HepG2 (cell line): ENCODE measurements around the gene PSMD1. TPM values are rescaled to one million over a fixed set of nuclear protein-coding genes. Genes with fewer than 3 reads are reported as not detected.

Source experiments
- AGO1 ChIP-seq: fragments of 200-400 bp; formaldehyde crosslinking; IDR thresholded peaks from 2 replicates; pipeline ENCODE4 v1.6.1; 2017; ENCODE audit warnings: mild to moderate bottlenecking, low read depth, low read length, moderate library complexity; ENCODE audit not compliant: poor library complexity, severe bottlenecking
- ATF3 ChIP-seq: sonication (generic); formaldehyde crosslinking; IDR thresholded peaks from 2 replicates; pipeline ENCODE4 v1.4.0; 2020; ENCODE audit warnings: missing genetic modification reagents
- ATF7 ChIP-seq, 2 experiments: fragments of 450-650 bp in 1 of 2; sonication (generic) in 1 of 2; formaldehyde crosslinking in 1 of 2; IDR thresholded peaks; 2 replicates each; pipeline versions ENCODE4 v1.4.0 to v1.6.1; 2016 to 2020; ENCODE audit warnings: antibody characterized with exemption in 1 of 2, mild to moderate bottlenecking in 1 of 2, missing genetic modification reagents in 1 of 2
- ATF7-NPFF ChIP-seq: sonication (generic); formaldehyde crosslinking; IDR thresholded peaks from 2 replicates; pipeline ENCODE4 v1.8.1; 2023; ENCODE audit warnings: mild to moderate bottlenecking, low read depth, missing genetic modification reagents, moderate library complexity
- DDIT3 ChIP-seq: sonication (generic); formaldehyde crosslinking; IDR thresholded peaks from 2 replicates; pipeline ENCODE4 v1.4.0; 2020; ENCODE audit warnings: mild to moderate bottlenecking, missing genetic modification reagents
- GABPB1 ChIP-seq: IDR thresholded peaks from 2 replicates; pipeline ENCODE4 v1.6.1; 2016; ENCODE audit warnings: mild to moderate bottlenecking, missing genetic modification reagents, moderate library complexity, missing compliant biosample characterization
- GMEB2 ChIP-seq: IDR thresholded peaks from 2 replicates; pipeline ENCODE4 v1.6.1; 2016; ENCODE audit warnings: missing biosample characterization, missing genetic modification reagents, low read depth
- GZF1 ChIP-seq: sonication (generic); formaldehyde crosslinking; IDR thresholded peaks from 2 replicates; pipeline ENCODE4 v1.5.1; 2020; ENCODE audit warnings: mild to moderate bottlenecking, missing genetic modification reagents
- HMG20B ChIP-seq: conservative IDR thresholded peaks from 2 replicates; pipeline ENCODE4 v1.6.1; 2016; ENCODE audit warnings: missing genetic modification reagents, missing compliant biosample characterization
- HMGA1 ChIP-seq: sonication (generic); formaldehyde crosslinking; conservative IDR thresholded peaks from 2 replicates; pipeline ENCODE4 v1.4.0; 2020; ENCODE audit warnings: missing genetic modification reagents
- IKZF4 ChIP-seq: sonication (generic); formaldehyde crosslinking; IDR thresholded peaks from 2 replicates; pipeline ENCODE4 v1.5.1; 2020; ENCODE audit warnings: borderline replicate concordance, mild to moderate bottlenecking, low read depth, missing genetic modification reagents; ENCODE audit errors: not compliant biosample characterization
- MEIS1 ChIP-seq: sonication (generic); formaldehyde crosslinking; IDR thresholded peaks from 2 replicates; pipeline ENCODE4 v1.9.0; 2021; ENCODE audit warnings: mild to moderate bottlenecking, missing genetic modification reagents, moderate library complexity, borderline replicate concordance
- NR0B2 ChIP-seq: sonication (generic); formaldehyde crosslinking; IDR thresholded peaks from 2 replicates; pipeline ENCODE4 v1.4.0; 2020; ENCODE audit warnings: mild to moderate bottlenecking, missing genetic modification reagents
- PAF1 ChIP-seq: IDR thresholded peaks from 2 replicates; pipeline ENCODE4 v1.6.1; 2016; ENCODE audit warnings: missing genetic modification reagents, missing compliant biosample characterization
- PAWR ChIP-seq: sonication (generic); formaldehyde crosslinking; IDR thresholded peaks from 2 replicates; pipeline ENCODE4 v1.4.0; 2020; ENCODE audit warnings: missing genetic modification reagents, mild to moderate bottlenecking, borderline replicate concordance
- TMF1 ChIP-seq: sonication (generic); formaldehyde crosslinking; IDR thresholded peaks from 2 replicates; pipeline ENCODE4 v1.8.1; 2022; ENCODE audit warnings: low read depth, missing genetic modification reagents
- ZFP36L2 ChIP-seq: sonication (generic); formaldehyde crosslinking; IDR thresholded peaks from 2 replicates; pipeline ENCODE4 v1.4.0; 2020; ENCODE audit warnings: missing genetic modification reagents
- ZFP82 ChIP-seq: sonication (generic); formaldehyde crosslinking; IDR thresholded peaks from 2 replicates; pipeline ENCODE4 v1.5.1; 2020; ENCODE audit warnings: mild to moderate bottlenecking, missing genetic modification reagents, borderline replicate concordance
- ZNF234 ChIP-seq: sonication (generic); formaldehyde crosslinking; conservative IDR thresholded peaks from 2 replicates; pipeline ENCODE4 v1.5.1; 2020; ENCODE audit warnings: mild to moderate bottlenecking, missing genetic modification reagents
- ZNF3 ChIP-seq: IDR thresholded peaks from 2 replicates; pipeline ENCODE4 v1.7.0; 2017; ENCODE audit warnings: inconsistent platforms
- ZNF501 ChIP-seq: sonication (generic); formaldehyde crosslinking; IDR thresholded peaks from 2 replicates; pipeline ENCODE4 v1.5.1; 2020; ENCODE audit warnings: mild to moderate bottlenecking, moderate library complexity, missing genetic modification reagents
- ZNF510 ChIP-seq: sonication (generic); formaldehyde crosslinking; IDR thresholded peaks from 2 replicates; pipeline ENCODE4 v1.4.0; 2020; ENCODE audit warnings: low read depth, mild to moderate bottlenecking, missing genetic modification reagents
- ZNF607 ChIP-seq: sonication (generic); formaldehyde crosslinking; IDR thresholded peaks from 2 replicates; pipeline ENCODE4 v1.5.1; 2020; ENCODE audit warnings: missing genetic modification reagents, mild to moderate bottlenecking, borderline replicate concordance
- ZNF737 ChIP-seq: sonication (generic); formaldehyde crosslinking; IDR thresholded peaks from 2 replicates; pipeline ENCODE4 v1.5.0; 2020; ENCODE audit warnings: missing genetic modification reagents, mild to moderate bottlenecking, borderline replicate concordance
- ZSCAN9 ChIP-seq: IDR thresholded peaks from 2 replicates; pipeline ENCODE4 v1.6.1; 2016; ENCODE audit warnings: borderline replicate concordance
- polyA plus RNA-seq, 8 experiments: library from polyadenylated mRNA; depleted of rRNA in 3 of 8; stranded (reverse) in 7 of 8; unstranded in 1 of 8; fragments of >200 nt; fragmentation: Illumina TruSeq in 4 of 8; extraction: Trizol in 4 of 8; gene quantifications; 2 replicates each; pipeline versions ENCODE4 v1.2.1 to v1.2.3, GENCODE V29; 2011 to 2016; ENCODE audit warnings: low read depth in 4 of 8, missing spikeins in 1 of 8, mixed read lengths in 1 of 8; ENCODE audit not compliant: insufficient read depth in 1 of 8
- total RNA-seq, 5 experiments: library from RNA; depleted of rRNA; stranded (reverse); fragments of >200 nt; fragmentation: Illumina TruSeq; extraction: Trizol; gene quantifications; 2 replicates each; pipeline ENCODE4 v1.2.3, GENCODE V29; 2016; ENCODE audit warnings: low read depth in 1 of 5

Gene PSMD1
- total and polyA plus RNA-seq, 2 of the 13 experiments (the other 11 are each of a cell fraction or from before 2014, with no cell fraction given), result 136 to 191 TPM

- peak; percentile 11; the same call in 1 of the 2 replicates for TF ChIP-seq ATF3
- peak; percentile 41; the same call in 1 of the 2 replicates for TF ChIP-seq ZNF234 (CRISPR knock-in tag)
- TF ChIP-seq PAF1 (CRISPR knock-in tag), result no peak
- TF ChIP-seq MEIS1 (CRISPR knock-in tag), result peak; percentile 67
- 0 out of 2 replicates have a peak, but pooled peaks have one; percentile 83 for TF ChIP-seq ZNF607 (CRISPR knock-in tag)
- TF ChIP-seq TMF1, result 0 out of 2 replicates have a peak, but pooled peaks have one; percentile 72
- TF ChIP-seq AGO1, result peak; percentile 22
- peak; percentile 18 for TF ChIP-seq IKZF4
- peak; percentile 94 for TF ChIP-seq NR0B2 (CRISPR knock-in tag)
- TF ChIP-seq ZSCAN9 (CRISPR knock-in tag), result 0 out of 2 replicates have a peak, but pooled peaks have one; percentile 21
- no peak for TF ChIP-seq ZFP36L2 (CRISPR knock-in tag)
- no peak for TF ChIP-seq GMEB2 (CRISPR knock-in tag)
- no peak for TF ChIP-seq ZFP82
- TF ChIP-seq ZNF510 (CRISPR knock-in tag), result no peak; the same call in 1 of the 2 replicates
- no peak for TF ChIP-seq ZNF737 (CRISPR knock-in tag)
- no peak for TF ChIP-seq ATF7 (IDR thresholded peaks at IDR 0.05)
- no peak; the same call in 1 of the 2 replicates for TF ChIP-seq ATF7 (CRISPR knock-in tag; IDR thresholded peaks at IDR 0.05)
- 0 out of 2 replicates have a peak, but pooled peaks have one; percentile 30 for TF ChIP-seq PAWR (CRISPR knock-in tag)
- TF ChIP-seq GZF1, result no peak
- no peak for TF ChIP-seq DDIT3 (CRISPR knock-in tag)
- peak; percentile 93 for TF ChIP-seq GABPB1
- peak; percentile 61; the same call in 1 of the 2 replicates for TF ChIP-seq ATF7-NPFF (CRISPR knock-in tag)
- TF ChIP-seq ZNF3 (CRISPR knock-in tag), result no peak
- TF ChIP-seq ZNF501 (CRISPR knock-in tag), result peak; percentile 30; the same call in 1 of the 2 replicates
- TF ChIP-seq HMGA1 (CRISPR knock-in tag), result no peak
- no peak for TF ChIP-seq HMG20B
These were observed 141.9 kb downstream of the PSMD1 start, which contains the start of gene ARMC9 (continued) for GRCh38 chr2:231198291-231199173.
